ENCODE measurements around the gene HSD11B2.

The HSD11B2 gene

GRCh38 chr16:67470359-67470758 is 39.4 kb downstream of the HSD11B2 start:
- CTCF ChIA-PET, result no interaction called here
- TF ChIP-seq SP1 (IDR thresholded peaks at IDR 0.05) (no peak), SUZ12 (IDR thresholded peaks at IDR 0.05) (no peak), TARDBP (IDR thresholded peaks at IDR 0.05) (no peak), LEF1 (IDR thresholded peaks at IDR 0.05; ENCODE audit: borderline replicate concordance) (no peak), FOXM1 (IDR thresholded peaks at IDR 0.05; ENCODE audit: borderline replicate concordance) (no peak), FOXK2 (IDR thresholded peaks at IDR 0.05) (no peak), ARNT (IDR thresholded peaks at IDR 0.05) (no peak), HDGF (IDR thresholded peaks at IDR 0.05; ENCODE audit: borderline replicate concordance) (no peak), FOXA1 (IDR thresholded peaks at IDR 0.05) (no peak), ELF4 (IDR thresholded peaks at IDR 0.05) (no peak), PKNOX1 (IDR thresholded peaks at IDR 0.05) (no peak), NFRKB (IDR thresholded peaks at IDR 0.05) (no peak), ZNF384 (IDR thresholded peaks at IDR 0.05) (no peak), L3MBTL2 (conservative IDR thresholded peaks at IDR 0.05) (no peak), CTBP1 (IDR thresholded peaks at IDR 0.05; ENCODE audit: borderline replicate concordance) (no peak), BHLHE40 (IDR thresholded peaks at IDR 0.05; ENCODE audit: borderline replicate concordance) (no peak)
- DNase-seq (ENCODE audit: extremely low spot score), result no peak
- POLR2A ChIA-PET, result no interaction called here

- POLR2A ChIA-PET, result no interaction called here
- DNase-seq (ENCODE audit: extremely low spot score), result no peak
- CTCF ChIA-PET, result interaction anchor here (0.7 kb wide), 1 partner anchor 43 kb away, joined by 3 read pairs; no protein-coding TSS in a partner anchor
- TF ChIP-seq TARDBP (IDR thresholded peaks at IDR 0.05), result no peak
- TF ChIP-seq FOXK2 (IDR thresholded peaks at IDR 0.05), result no peak
- no peak for TF ChIP-seq NFRKB (IDR thresholded peaks at IDR 0.05)
- TF ChIP-seq ZNF384 (IDR thresholded peaks at IDR 0.05), result no peak
- no peak for TF ChIP-seq FOXA1 (IDR thresholded peaks at IDR 0.05)
- no peak for TF ChIP-seq L3MBTL2 (conservative IDR thresholded peaks at IDR 0.05)
- TF ChIP-seq SUZ12 (IDR thresholded peaks at IDR 0.05), result no peak
- TF ChIP-seq LEF1 (IDR thresholded peaks at IDR 0.05; ENCODE audit: borderline replicate concordance), result no peak
- TF ChIP-seq HDGF (IDR thresholded peaks at IDR 0.05; ENCODE audit: borderline replicate concordance), result no peak
- no peak for TF ChIP-seq CTBP1 (IDR thresholded peaks at IDR 0.05; ENCODE audit: borderline replicate concordance)
- no peak for TF ChIP-seq PKNOX1 (IDR thresholded peaks at IDR 0.05)
- TF ChIP-seq ARNT (IDR thresholded peaks at IDR 0.05), result no peak
- no peak for TF ChIP-seq BHLHE40 (IDR thresholded peaks at IDR 0.05; ENCODE audit: borderline replicate concordance)
- TF ChIP-seq ELF4 (IDR thresholded peaks at IDR 0.05), result no peak
These were observed 41.0 kb downstream of the HSD11B2 start for GRCh38 chr16:67471758-67472384.

GRCh38 chr16:67474551-67475455 is 43.9 kb downstream of the HSD11B2 start:
- CTCF ChIA-PET, result no interaction called here
- no peak for DNase-seq (ENCODE audit: extremely low spot score)
- TF ChIP-seq FOXM1 (IDR thresholded peaks at IDR 0.05; ENCODE audit: borderline replicate concordance) (no peak), CTBP1 (IDR thresholded peaks at IDR 0.05; ENCODE audit: borderline replicate concordance) (no peak), NFRKB (IDR thresholded peaks at IDR 0.05) (no peak), BHLHE40 (IDR thresholded peaks at IDR 0.05; ENCODE audit: borderline replicate concordance) (no peak), HDGF (IDR thresholded peaks at IDR 0.05; ENCODE audit: borderline replicate concordance) (no peak), SP1 (IDR thresholded peaks at IDR 0.05) (no peak), FOXA1 (IDR thresholded peaks at IDR 0.05) (no peak), ARNT (IDR thresholded peaks at IDR 0.05) (no peak), TARDBP (IDR thresholded peaks at IDR 0.05) (no peak), ZNF384 (IDR thresholded peaks at IDR 0.05) (no peak), LEF1 (IDR thresholded peaks at IDR 0.05; ENCODE audit: borderline replicate concordance) (no peak), L3MBTL2 (conservative IDR thresholded peaks at IDR 0.05) (no peak), SUZ12 (IDR thresholded peaks at IDR 0.05) (no peak), PKNOX1 (IDR thresholded peaks at IDR 0.05) (no peak), FOXK2 (IDR thresholded peaks at IDR 0.05) (no peak)
- POLR2A ChIA-PET, result no interaction called here

GRCh38 chr16:67477960-67478554 is 47.1 kb downstream of the HSD11B2 start:
- ChIA-PET POLR2A (no interaction called here), CTCF (interaction anchor here (0.5 to 1.1 kb wide), 2 partner anchors 25 to 43 kb away, joined by 3 to 4 read pairs; no protein-coding TSS in a partner anchor)
- no peak for DNase-seq (ENCODE audit: extremely low spot score)
- TF ChIP-seq LEF1 (IDR thresholded peaks at IDR 0.05; ENCODE audit: borderline replicate concordance) (no peak), PKNOX1 (IDR thresholded peaks at IDR 0.05) (no peak)

Measured in HEK293T (cell line).